GM12878 (cell line): ENCODE results near the gene RHOXF2. TPM values are rescaled to one million over a fixed set of nuclear protein-coding genes. Genes with fewer than 3 reads are reported as not detected.

Experiments used
- ATAC-seq: fragments of 200-7000 bp; cut with Tn5 transposase; 3 replicates; pipeline ENCODE4 v1.9.1; 2020; ENCODE audit warnings: mild to moderate bottlenecking, moderate library complexity
- BruUV-seq: library from RNA; stranded (reverse); fragments of 400-500 nt; replicated peaks from 2 replicates; lab custom pipeline; 2021; lab: Mats Ljungman, UMichigan
- CTCF ChIA-PET: fragments of 300-600 bp; sonication (Branson Sonifier 250); formaldehyde crosslinking; extraction: SDS; loops from one replicate; lab custom pipeline; 2021; ENCODE audit warnings: inconsistent platforms; lab: Yijun Ruan, JAX
- POLR2A ChIA-PET: fragments of 350-600 bp; formaldehyde crosslinking; extraction: SDS; loops from one replicate; lab custom pipeline; 2021; ENCODE audit warnings: inconsistent platforms; lab: Charles Lee
- RAD21 ChIA-PET: fragments of 300-600 bp; sonication (Branson Sonifier 250); formaldehyde crosslinking; loops from one replicate; lab custom pipeline; 2023; ENCODE audit warnings: antibody characterized with exemption; ENCODE audit not compliant: unreplicated experiment; lab: Charles Lee
- SMC1A ChIA-PET: fragments of 300-600 bp; sonication (Branson Sonifier 250); formaldehyde crosslinking; loops from one replicate; lab custom pipeline; 2023; ENCODE audit not compliant: unreplicated experiment, uncharacterized antibody; lab: Charles Lee
- DNase-seq: peaks from one replicate; pipeline ENCODE4 v3.0.0-alpha.2; 2011; ENCODE audit warnings: low read depth, low spot score
- FAIRE-seq: peaks from 3 replicates; lab custom pipeline; 2011; peaks lifted over from hg19 to GRCh38; lab: Jason Lieb, UNC
- H2AFZ ChIP-seq: 2 replicates; pipeline ENCODE4 v1.6.0; 2011; ENCODE audit warnings: low read depth, low read length, control low read depth; ENCODE audit not compliant: control insufficient read depth
- H3K27ac ChIP-seq: 2 replicates; pipeline ENCODE4 v1.5.1; 2011; ENCODE audit warnings: control low read depth; ENCODE audit not compliant: control insufficient read depth, insufficient read depth
- H3K27me3 ChIP-seq, 2 experiments: replicated peaks in 1 of 2; 2 replicates each; pipeline versions ENCODE4 v1.6.0 to v1.6.1; 2011; ENCODE audit warnings: low read length in 1 of 2; ENCODE audit not compliant: control insufficient read depth in 2 of 2, insufficient read depth in 2 of 2
- H3K36me3 ChIP-seq, 2 experiments: 2 replicates each; pipeline ENCODE4 v1.5.1; 2011; ENCODE audit warnings: low read length in 1 of 2; ENCODE audit not compliant: control insufficient read depth in 2 of 2, insufficient read depth in 2 of 2
- H3K4me1 ChIP-seq: 2 replicates; pipeline ENCODE4 v1.6.1; 2011; ENCODE audit warnings: mild to moderate bottlenecking, low read length, moderate library complexity, mixed read lengths; ENCODE audit not compliant: control insufficient read depth, insufficient read depth
- H3K4me2 ChIP-seq: 2 replicates; pipeline ENCODE4 v1.6.0; 2011; ENCODE audit warnings: control low read depth; ENCODE audit not compliant: control insufficient read depth, insufficient read depth
- H3K4me3 ChIP-seq: fragments of 200-600 bp; sonication (generic); 2 replicates; pipeline ENCODE4 v1.5.1; 2016
- H3K79me2 ChIP-seq: 2 replicates; pipeline ENCODE4 v1.6.0; 2011; ENCODE audit warnings: low read length; ENCODE audit not compliant: control insufficient read depth, insufficient read depth
- H3K9ac ChIP-seq: 2 replicates; pipeline ENCODE4 v1.8.0; 2011; ENCODE audit warnings: low read length, control low read depth, mixed read lengths; ENCODE audit not compliant: control insufficient read depth, insufficient read depth
- H3K9me3 ChIP-seq: replicated peaks from 3 replicates; pipeline ENCODE4 v1.5.1; 2011; ENCODE audit warnings: mild to moderate bottlenecking, low read length; ENCODE audit not compliant: control insufficient read depth, insufficient read depth
- H4K20me1 ChIP-seq: 2 replicates; pipeline ENCODE4 v1.6.0; 2011; ENCODE audit not compliant: control insufficient read depth, insufficient read depth
- ASH2L ChIP-seq: fragments of 300-600, 200-600 bp; sonication (generic); IDR thresholded peaks from 2 replicates; pipeline ENCODE4 v1.6.1; 2017; ENCODE audit warnings: low read depth, mild to moderate bottlenecking, borderline replicate concordance
- CEBPB ChIP-seq, 2 experiments: fragments of 150-350 bp in 1 of 2; IDR thresholded peaks; 2 replicates each; pipeline ENCODE4 v1.6.1; 2012 to 2014; ENCODE audit warnings: low read depth in 2 of 2, low read length in 2 of 2, borderline replicate concordance in 1 of 2, inconsistent platforms in 1 of 2
- CHD2 ChIP-seq: IDR thresholded peaks from 2 replicates; pipeline ENCODE4 v1.6.1; 2011; ENCODE audit warnings: low read depth, low read length, improper control_type of control experiment, borderline replicate concordance
- EZH2 ChIP-seq: IDR thresholded peaks from 2 replicates; pipeline ENCODE4 v1.6.1; 2012; ENCODE audit warnings: low read depth, mild to moderate bottlenecking, control low read depth, inconsistent platforms, low read length, borderline replicate concordance; ENCODE audit not compliant: control insufficient read depth
- JUNB ChIP-seq: IDR thresholded peaks from 2 replicates; pipeline ENCODE4 v1.6.1; 2016; ENCODE audit warnings: antibody characterized with exemption, mild to moderate bottlenecking
- KLF5 ChIP-seq: fragments of 450-650 bp; IDR thresholded peaks from 2 replicates; pipeline ENCODE4 v1.6.1; 2014; ENCODE audit warnings: mild to moderate bottlenecking; ENCODE audit not compliant: partially characterized antibody
- MEF2B ChIP-seq: fragments of 450-650 bp; IDR thresholded peaks from 2 replicates; pipeline ENCODE4 v1.6.1; 2018; ENCODE audit warnings: mild to moderate bottlenecking, moderate library complexity; ENCODE audit not compliant: partially characterized antibody, poor library complexity, severe bottlenecking
- NR2F1 ChIP-seq: fragments of 450-650 bp; conservative IDR thresholded peaks from 2 replicates; pipeline ENCODE4 v1.6.1; 2017; ENCODE audit warnings: mild to moderate bottlenecking
- RFX5 ChIP-seq: IDR thresholded peaks from 2 replicates; pipeline ENCODE4 v1.6.1; 2011; ENCODE audit warnings: low read depth, low read length, improper control_type of control experiment
- STAT3 ChIP-seq: IDR thresholded peaks from 2 replicates; pipeline ENCODE4 v1.6.1; 2011; ENCODE audit warnings: low read depth, low read length, improper control_type of control experiment
- TBL1XR1 ChIP-seq: IDR thresholded peaks from 2 replicates; pipeline ENCODE4 v1.6.1; 2012; ENCODE audit warnings: low read depth, low read length, improper control_type of control experiment
- TCF12 ChIP-seq: IDR thresholded peaks from 2 replicates; pipeline ENCODE4 v1.6.1; 2011; ENCODE audit warnings: low read depth, mild to moderate bottlenecking, low read length
- ZNF217 ChIP-seq: fragments of 450-650 bp; IDR thresholded peaks from 2 replicates; pipeline ENCODE4 v1.6.1; 2017; ENCODE audit warnings: antibody characterized with exemption, mild to moderate bottlenecking
- ZNF622 ChIP-seq: fragments of 450-650 bp; IDR thresholded peaks from 2 replicates; pipeline ENCODE4 v1.6.1; 2017; ENCODE audit warnings: mild to moderate bottlenecking, inconsistent platforms
- WGBS: methylation state at CpG from one replicate; pipeline ENCODE4 v1.1.6; 2016; ENCODE audit warnings: low lambda C conversion rate; ENCODE audit not compliant: insufficient replicate concordance, insufficient coverage; ENCODE audit errors: missing lambda C conversion rate; 5-methylcytosine and 5-hydroxymethylcytosine counted together
- in situ Hi-C: fragments of 300-500 bp; cut with MboI; formaldehyde crosslinking; loops from 9 replicates; pipeline ENCODE4 v1.14.3; 2018; ENCODE audit warnings: mixed read lengths
- intact Hi-C: fragments of 100-400 bp; cut with micrococcal nuclease; formaldehyde crosslinking; loops from one replicate; pipeline ENCODE4 v1.14.2; 2022; ENCODE audit not compliant: unreplicated experiment
- polyA plus RNA-seq, 11 experiments: library from polyadenylated mRNA; depleted of rRNA in 4 of 11; unstranded in 6 of 11; stranded (reverse) in 5 of 11; fragments of >200 nt; fragmentation: Nextera tagmentation in 4 of 11; fragmentation: Illumina TruSeq in 1 of 11; extraction: Ambion mirVana in 4 of 11; extraction: Trizol in 1 of 11; gene quantifications; 1 replicate in 1 of 11; 2 replicates in 10 of 11; pipeline versions ENCODE4 v1.2.1 to v1.2.3, GENCODE V29; 2011 to 2016; ENCODE audit warnings: inconsistent platforms in 2 of 11, missing spikeins in 2 of 11, low read depth in 1 of 11
- total RNA-seq, 4 experiments: library from RNA; depleted of rRNA in 3 of 4; stranded (reverse); fragments of >200 nt in 3 of 4; fragmentation: Illumina TruSeq in 1 of 4; extraction: Trizol in 1 of 4; gene quantifications; 2 replicates each; pipeline versions ENCODE4 v1.2.1 to v1.2.3, GENCODE V29; 2013 to 2021
- TF ChIP-seq, protein P1 (sequence below): fragments of 450-650 bp; IDR thresholded peaks from 2 replicates; pipeline ENCODE4 v1.6.1; 2017; ENCODE audit warnings: mild to moderate bottlenecking, low read depth, inconsistent platforms; ENCODE audit not compliant: poor library complexity, severe bottlenecking
- TF ChIP-seq, protein P2 (sequence below): fragments of 450-650 bp; IDR thresholded peaks from 2 replicates; pipeline ENCODE4 v1.6.1; 2018; ENCODE audit warnings: borderline replicate concordance, mild to moderate bottlenecking; ENCODE audit not compliant: partially characterized antibody

Gene RHOXF2
- total and polyA plus RNA-seq, 10 of the 15 experiments (the other 5 are each of a cell fraction or from before 2014, with no cell fraction given) = 0.03 TPM; not detected in 8

DNA sequence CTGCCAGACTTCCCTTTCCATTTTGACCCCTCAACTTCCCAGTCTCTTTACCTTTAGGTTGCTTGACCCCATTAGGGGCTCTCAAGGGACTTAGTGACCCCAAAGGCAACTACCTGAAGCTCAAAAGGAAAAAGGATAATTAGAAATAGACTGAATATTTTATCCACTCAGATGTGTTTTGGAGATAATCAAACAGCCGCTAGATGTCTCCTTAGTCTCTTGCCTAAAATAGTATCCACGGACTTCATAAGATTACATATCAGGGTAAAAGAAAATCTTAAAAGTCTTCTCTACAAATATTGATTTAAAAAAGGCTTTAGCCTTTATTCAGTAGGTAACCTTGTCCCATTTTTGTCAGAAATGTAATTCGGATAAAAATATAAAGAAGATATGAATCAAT, 21.0 kb upstream of the RHOXF2 start:
- BruUV-seq = no TSS peak
- no peaks in the 10 kb centered on the region for H3K9me3 ChIP-seq
- H3K4me2 ChIP-seq = no peak overlapping the region
- ATAC-seq (no peak), FAIRE-seq (no peak), DNase-seq (no peak)
- WGBS = 60% methylated on average over 3 of the region's 3 CpGs
- H3K36me3 ChIP-seq = no peaks in the 10 kb centered on the region
- no peak overlapping the region for H3K27ac ChIP-seq
- no peak overlapping the region for H3K9ac ChIP-seq
- RAD21 ChIA-PET = no interaction called here
- H4K20me1 ChIP-seq = no peaks in the 10 kb centered on the region
- TF ChIP-seq ZNF217 (no peak), EZH2 (no peak), RFX5 (no peak), ZNF622 (no peak), JUNB (no peak), KLF5 (no peak), TBL1XR1 (no peak), STAT3 (no peak), CHD2 (no peak), TCF12 (no peak), MEF2B (no peak), ASH2L (no peak), NR2F1 (no peak), CEBPB (IDR thresholded peaks at IDR 0.05; ENCODE audit: borderline replicate concordance in 1 of 2, low read depth in 2 of 2, low read length in 2 of 2) (no peak)
- TF ChIP-seq, protein P1, sequence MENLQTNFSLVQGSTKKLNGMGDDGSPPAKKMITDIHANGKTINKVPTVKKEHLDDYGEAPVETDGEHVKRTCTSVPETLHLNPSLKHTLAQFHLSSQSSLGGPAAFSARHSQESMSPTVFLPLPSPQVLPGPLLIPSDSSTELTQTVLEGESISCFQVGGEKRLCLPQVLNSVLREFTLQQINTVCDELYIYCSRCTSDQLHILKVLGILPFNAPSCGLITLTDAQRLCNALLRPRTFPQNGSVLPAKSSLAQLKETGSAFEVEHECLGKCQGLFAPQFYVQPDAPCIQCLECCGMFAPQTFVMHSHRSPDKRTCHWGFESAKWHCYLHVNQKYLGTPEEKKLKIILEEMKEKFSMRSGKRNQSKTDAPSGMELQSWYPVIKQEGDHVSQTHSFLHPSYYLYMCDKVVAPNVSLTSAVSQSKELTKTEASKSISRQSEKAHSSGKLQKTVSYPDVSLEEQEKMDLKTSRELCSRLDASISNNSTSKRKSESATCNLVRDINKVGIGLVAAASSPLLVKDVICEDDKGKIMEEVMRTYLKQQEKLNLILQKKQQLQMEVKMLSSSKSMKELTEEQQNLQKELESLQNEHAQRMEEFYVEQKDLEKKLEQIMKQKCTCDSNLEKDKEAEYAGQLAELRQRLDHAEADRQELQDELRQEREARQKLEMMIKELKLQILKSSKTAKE = no peak
- TF ChIP-seq, protein P2, sequence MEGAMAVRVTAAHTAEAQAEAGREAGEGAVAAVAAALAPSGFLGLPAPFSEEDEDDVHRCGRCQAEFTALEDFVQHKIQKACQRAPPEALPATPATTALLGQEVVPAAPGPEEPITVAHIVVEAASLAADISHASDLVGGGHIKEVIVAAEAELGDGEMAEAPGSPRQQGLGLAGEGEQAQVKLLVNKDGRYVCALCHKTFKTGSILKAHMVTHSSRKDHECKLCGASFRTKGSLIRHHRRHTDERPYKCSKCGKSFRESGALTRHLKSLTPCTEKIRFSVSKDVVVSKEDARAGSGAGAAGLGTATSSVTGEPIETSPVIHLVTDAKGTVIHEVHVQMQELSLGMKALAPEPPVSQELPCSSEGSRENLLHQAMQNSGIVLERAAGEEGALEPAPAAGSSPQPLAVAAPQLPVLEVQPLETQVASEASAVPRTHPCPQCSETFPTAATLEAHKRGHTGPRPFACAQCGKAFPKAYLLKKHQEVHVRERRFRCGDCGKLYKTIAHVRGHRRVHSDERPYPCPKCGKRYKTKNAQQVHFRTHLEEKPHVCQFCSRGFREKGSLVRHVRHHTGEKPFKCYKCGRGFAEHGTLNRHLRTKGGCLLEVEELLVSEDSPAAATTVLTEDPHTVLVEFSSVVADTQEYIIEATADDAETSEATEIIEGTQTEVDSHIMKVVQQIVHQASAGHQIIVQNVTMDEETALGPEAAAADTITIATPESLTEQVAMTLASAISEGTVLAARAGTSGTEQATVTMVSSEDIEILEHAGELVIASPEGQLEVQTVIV = no peak
- H2AFZ ChIP-seq = no peak overlapping the region
- H3K4me1 ChIP-seq = no peaks in the 10 kb centered on the region
- no peak overlapping the region for H3K4me3 ChIP-seq
- no peaks in the 10 kb centered on the region for H3K27me3 ChIP-seq
- POLR2A ChIA-PET = interaction anchor here (0.9 kb wide), 1 partner anchor 136 kb away, joined by 3 read pairs; no protein-coding TSS in a partner anchor
- intact Hi-C loops = no loop called here
- in situ Hi-C loops = loop anchor here (25.0 kb wide), 1 partner anchor 150 kb away; no protein-coding TSS in a partner anchor
- CTCF ChIA-PET = interaction anchor here (0.6 to 1.4 kb wide), 2 partner anchors 76 to 1606 kb away, joined by 3 read pairs; no protein-coding TSS in a partner anchor
- H3K79me2 ChIP-seq = no peaks in the 10 kb centered on the region
- SMC1A ChIA-PET = interaction anchor here (0.5 to 1.3 kb wide), 5 partner anchors 10 to 284 kb away, joined by 3 to 4 read pairs (median 3); no protein-coding TSS in a partner anchor
